HG03159 (cell line): ENCODE measurements around the gene TGFBI.
A peak's percentile ranks its signal among the peaks of the same experiment; 100 is the strongest.

Source experiments
- ATAC-seq: cut with Tn5 transposase; IDR thresholded peaks from one replicate; pipeline ENCODE4 v1.9.1; 2021; ENCODE audit warnings: mild to moderate bottlenecking, moderate library complexity; ENCODE audit not compliant: unreplicated experiment

The TGFBI gene

DNA sequence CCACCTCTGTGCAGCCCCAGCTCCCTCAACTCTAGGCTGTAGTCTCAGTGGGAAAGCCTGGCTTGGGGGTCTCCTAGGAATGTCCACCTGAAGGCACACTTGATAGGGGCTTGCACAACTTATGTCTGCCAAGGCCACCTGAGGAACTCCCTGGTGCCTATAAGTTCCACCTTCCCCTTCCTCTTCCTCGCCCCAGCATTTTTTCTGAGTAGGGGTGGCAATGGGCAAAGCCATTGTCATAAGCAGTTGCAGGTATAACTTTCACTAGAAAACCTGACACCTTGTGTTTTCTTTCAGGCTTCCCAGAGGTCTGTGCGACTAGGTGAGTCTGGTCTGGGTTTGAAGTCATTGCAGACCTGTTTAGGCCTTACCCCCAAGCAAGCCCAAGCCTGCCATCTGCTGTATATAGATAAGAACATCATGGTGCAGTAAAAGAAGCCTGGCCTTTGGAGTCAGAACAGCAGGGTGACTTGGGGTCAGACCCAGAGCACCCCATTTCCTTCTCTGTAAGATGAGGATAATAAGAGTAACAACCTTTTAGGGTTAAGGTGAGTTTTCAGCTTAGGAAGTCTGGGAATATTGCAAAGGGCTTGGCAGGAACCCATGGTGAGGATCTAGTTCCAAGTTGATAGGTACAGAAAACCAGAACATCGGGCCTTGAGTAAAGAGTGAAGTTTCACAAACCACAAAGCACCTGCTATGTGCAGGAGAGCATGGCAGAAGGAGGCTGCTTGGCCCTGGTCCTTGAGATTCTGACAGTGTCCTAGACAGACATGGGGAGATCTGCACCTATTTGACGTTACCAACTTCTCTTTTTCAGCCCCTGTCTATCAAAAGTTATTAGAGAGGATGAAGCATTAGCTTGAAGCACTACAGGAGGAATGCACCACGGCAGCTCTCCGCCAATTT, 33.8 kb downstream of the TGFBI start:
- ATAC-seq, result peak; percentile 84

DNA sequence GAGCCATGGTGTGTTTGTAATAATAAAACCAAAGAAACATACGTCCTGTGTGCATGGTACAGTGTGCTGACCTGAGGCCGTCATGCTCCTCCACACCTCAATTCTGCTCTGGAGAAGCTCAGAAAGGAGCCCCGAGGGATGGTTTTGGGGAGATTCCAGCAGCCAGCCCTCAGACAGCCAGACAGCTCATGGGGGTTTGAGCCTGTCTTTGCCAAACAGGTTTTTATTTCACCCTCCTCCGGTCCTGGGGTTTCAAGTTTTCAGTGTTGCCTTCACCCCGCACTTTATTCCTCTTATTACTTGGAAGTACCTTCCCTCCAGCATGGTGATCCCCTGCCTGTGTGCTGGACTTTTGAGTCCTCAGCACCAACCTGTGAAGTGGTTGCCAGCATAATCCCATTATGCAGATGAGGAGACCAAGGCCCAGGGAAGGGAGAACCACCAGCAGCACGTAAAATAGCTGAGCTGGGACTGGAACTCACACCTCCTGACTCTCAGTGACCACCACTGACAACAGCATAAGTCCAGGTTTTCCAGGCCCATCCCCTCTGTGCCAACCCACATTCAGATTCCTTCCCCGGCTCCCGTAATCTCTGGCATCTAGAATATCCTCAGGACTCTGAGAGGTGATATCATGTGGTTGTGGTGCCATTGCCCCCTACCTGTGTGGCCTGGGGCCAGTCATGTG, 35.1 kb downstream of the TGFBI start:
- no peak for ATAC-seq

DNA sequence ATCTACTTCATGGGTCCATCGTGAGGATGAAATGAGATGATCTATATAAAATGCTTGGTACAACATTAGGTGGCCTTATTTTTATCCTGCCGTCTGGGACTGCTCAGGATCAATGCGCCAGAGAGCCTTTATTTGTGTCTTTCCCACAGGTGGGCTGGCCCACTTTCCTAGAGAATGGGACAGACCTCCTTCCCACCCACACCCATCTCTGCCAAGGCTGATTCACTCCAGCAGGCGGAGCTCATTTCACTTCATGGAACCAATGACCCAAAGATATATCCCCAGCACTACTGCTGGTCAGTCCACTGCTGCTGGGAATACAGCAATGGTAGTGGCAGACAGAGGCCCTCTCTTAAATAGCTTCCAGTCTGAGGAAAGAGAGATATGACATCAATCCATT, 35.7 kb downstream of the TGFBI start:
- no peak for ATAC-seq

- no peak for ATAC-seq
These were observed 36.8 kb downstream of the TGFBI start for GRCh38 chr5:136065588-136065987.

DNA sequence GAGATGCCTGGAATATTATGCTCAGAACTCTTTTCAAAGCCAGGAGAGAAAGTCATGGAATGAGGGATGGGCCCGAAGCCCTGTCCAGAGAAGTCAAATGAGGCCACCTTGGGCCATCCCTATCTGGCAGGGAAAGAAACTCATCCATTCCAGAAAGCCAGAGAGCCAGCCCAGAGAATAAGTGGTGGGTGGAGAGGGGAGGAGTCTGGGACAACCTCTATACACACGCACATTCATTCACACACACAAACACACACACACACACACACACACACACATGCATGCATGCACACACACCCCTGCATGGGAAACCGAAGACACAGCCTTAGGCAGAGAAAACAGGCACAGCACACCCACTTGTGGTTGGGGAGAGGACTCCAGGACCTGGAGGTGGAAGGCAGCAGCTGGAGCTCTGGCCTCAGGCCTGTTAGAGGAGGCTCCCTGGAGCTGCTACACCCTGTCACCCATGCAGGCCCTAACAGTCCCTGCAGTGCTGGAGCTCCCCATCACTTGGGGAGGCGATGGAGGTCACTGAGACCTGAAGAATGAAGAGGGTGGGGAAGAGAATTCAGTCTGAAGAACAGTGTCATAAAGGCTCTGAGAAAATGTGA, 38.0 kb downstream of the TGFBI start:
- no peak for ATAC-seq

- ATAC-seq, result no peak
These were observed 38.6 kb downstream of the TGFBI start for GRCh38 chr5:136067422-136067821.

DNA sequence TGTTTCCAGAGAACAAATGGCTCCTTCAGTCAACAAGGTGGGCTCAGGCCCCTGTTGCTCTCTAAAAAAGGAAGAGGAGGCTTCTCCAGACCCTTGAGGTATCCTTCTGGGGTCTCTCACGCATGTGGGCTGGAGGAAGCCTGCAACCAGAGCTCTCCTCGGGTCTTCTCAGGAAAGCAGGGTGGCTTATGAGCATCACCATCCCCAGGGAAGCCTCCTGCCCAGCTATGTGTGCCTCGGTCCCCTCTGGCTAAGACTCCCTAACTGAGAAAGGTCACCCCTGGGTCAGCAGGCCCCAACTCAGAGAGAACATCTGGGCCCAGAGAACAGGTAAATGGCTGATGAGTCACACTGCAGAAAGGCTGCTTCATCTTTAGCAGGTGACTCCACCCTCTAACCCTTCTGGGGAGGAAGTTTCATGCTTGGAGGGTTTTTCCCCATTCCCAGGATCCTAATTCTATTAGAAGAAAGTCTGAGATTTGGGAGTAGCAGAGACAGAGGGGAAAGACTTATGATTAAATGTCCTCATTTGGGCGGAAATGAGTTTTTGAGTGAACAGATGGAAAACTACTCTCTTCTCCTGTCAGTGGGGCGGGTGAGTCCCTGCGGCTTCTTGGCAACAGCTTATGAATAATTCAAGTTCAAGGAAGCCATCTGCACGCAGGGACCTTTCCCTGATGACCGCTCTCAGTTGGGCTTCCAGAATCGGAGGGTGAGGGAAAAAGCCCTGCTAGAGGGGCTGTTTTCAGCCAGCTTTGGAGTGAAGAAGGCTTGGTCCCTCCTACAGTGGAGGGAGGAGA, 41.9 kb downstream of the TGFBI start:
- no peak for ATAC-seq

GRCh38 chr5:136073714-136074529, 45.1 kb downstream of the TGFBI start:
- peak; percentile 75 for ATAC-seq

DNA sequence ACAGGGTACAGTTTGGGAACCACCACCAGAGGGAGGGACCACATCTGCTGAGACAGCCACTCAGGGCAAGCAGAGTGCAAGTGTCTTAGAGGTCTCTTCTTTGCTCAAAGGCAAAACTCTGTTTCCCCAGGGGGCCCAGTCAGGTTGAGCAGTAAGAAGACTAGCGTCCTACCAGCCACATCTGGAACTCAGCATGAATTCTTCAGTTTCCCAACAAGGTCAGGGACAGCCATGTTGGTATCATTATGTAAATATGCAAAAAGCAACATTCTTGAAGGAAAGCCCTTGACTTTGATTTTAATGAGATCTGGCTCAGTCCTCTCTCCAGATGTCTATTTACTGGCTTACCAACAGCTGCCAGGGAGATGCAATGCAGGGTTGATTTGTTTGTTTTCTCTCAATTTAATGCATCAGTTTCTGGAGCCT, 46.7 kb downstream of the TGFBI start:
- ATAC-seq, result no peak

DNA sequence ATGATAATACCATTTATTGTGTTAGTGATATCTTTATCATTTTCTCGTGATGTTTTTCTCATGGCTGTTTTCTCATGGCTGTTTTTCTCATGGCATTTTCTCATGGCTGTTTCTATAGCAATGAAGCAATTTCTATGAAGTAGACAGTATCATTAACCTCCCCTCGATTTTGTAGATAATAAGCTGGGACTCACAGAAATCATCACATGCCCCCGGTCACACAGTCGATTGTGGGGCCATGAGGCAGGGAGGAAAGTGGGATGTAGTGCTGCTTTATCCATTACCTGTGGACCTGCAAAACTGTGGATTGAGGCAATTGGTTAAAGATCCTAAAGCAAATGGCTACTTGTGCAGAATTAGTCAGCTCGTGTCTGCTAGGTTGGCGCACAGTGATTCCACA, 47.3 kb downstream of the TGFBI start:
- ATAC-seq, result no peak

DNA sequence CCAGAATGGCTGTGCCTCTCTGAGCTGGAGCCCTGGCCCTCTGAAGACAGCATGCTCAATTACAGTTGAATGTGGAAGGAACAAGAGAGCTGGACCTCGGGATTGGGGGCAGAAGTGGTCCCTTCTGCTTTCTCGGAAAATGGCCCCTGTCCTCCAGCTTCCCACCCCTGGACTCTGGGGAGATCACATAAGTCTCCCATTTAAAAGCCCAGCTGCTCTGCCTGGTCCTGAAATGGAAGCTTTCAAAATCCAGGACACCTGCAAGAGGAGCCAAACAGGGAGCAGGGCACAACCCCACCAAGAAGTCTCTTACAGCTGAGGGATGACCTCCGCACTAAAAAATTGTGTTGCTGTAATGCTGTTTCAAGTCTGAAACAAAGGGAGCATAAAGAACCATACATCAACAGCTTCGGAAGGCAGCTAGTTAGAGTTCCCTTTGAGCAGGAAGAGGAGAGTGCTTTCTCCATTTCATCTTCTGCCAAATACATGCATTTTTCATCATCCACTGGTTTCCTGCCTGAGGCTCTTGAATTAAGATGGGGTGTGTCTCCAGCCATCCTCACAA, 48.2 kb downstream of the TGFBI start:
- no peak for ATAC-seq

GRCh38 chr5:136079195-136079985, 50.6 kb downstream of the TGFBI start:
- no peak for ATAC-seq

DNA sequence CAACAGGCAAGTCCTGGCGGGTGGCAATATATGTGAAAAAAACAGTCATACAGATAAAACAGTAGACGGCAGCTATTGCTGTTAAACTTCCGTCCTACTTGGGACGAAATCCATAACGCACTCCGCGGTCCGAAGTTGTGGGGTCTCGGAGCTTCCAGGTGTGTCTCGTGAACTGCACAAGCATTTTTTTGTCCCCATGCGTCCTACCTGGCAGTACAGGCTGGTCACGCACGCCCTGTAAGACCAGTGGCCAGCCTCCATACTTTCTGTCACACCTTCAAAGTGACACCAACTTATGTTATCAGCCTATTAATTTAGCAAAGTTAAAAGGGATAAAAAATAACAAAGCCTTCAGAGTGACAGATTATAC, 51.3 kb downstream of the TGFBI start:
- peak; percentile 18 for ATAC-seq

DNA sequence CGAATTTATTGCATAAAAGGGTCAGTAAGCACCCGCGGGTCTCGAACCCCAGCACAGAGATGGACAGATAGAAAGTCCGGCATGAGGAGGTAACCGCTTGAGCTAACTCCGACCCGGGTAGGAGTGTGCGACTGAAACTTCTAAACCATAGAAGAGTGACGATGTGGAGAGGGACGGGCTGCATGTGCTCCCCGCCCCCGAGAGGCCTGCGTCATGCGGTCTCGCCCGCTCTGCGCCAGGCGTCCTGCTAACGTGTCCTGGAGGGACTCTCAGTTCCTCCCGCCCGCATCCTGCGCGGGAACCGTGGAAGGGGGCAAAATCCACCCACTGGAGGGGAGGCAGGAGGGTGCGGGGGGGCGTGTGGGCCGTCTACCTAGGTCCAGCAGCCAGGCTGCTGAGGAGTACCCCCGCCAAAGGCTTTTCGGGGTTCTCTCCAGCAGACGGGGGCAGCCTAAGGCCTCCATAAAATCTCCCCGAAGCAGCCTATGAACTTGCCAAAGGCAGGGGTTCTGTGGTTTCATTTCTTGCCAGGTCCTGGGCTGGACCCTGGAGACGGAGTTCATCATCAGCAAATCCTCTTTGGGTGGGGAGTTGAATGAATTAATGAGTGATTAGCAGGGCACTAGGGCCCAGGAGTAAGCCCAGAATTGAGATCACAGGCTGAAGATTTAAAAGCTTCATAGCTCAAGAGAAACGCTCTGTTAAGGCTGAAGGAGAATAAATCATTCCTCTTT, 51.9 kb downstream of the TGFBI start:
- ATAC-seq, result peak; percentile 95

DNA sequence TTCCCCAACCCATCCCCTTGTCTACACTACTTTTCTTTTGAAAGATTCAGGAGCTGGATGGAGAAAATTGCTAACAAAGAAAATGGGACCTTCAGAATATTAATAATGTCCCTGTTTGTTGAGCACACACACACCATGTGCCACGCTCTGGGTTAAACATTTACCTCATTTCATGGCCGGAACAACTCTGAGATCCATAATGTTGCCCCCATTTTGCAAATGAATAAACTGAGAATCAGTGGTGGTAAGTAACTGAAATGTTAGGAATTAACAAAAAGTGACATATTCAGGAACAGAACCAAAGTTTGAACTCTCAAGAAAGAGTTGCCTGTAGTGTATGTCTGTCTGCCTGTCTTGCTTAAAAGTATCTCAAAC, 52.4 kb downstream of the TGFBI start:
- ATAC-seq, result no peak

DNA sequence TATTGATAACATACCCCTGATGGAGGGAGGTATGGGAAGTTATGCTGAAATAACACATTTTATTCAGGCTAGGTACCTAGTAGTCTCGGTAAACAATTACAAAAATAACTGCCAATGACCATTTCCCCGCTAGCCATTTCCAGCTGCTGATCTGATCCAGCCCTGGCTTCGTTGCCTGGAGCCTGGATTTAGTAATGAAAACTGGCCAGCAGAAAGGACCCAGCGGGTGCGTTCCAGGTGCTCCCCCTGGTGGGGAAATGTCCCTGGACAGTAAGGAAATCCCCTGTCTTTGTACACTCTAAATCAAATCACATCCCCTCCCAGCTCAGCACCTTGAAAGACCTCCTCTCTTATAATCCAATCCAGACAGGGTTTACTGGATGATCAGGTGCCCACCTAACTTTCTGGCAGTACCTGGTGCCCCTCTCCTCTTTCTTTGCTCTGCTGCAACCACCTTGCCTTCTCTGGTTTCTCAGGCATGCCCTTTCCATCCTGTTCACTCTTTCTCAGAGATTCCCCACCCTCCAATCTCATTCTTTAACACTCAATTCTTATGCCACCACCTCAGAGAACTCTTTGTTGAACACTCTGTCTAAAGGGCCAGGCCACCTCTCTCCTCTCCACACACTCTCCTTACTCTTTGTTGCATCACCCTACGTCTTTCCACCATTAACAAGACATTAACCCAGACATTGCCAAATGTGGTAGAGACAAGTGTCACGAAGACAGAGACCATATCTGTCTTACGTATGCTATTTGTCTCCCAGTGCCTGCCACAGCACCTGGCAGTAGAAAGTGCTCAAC, 53.8 kb downstream of the TGFBI start:
- peak; percentile 38 for ATAC-seq

DNA sequence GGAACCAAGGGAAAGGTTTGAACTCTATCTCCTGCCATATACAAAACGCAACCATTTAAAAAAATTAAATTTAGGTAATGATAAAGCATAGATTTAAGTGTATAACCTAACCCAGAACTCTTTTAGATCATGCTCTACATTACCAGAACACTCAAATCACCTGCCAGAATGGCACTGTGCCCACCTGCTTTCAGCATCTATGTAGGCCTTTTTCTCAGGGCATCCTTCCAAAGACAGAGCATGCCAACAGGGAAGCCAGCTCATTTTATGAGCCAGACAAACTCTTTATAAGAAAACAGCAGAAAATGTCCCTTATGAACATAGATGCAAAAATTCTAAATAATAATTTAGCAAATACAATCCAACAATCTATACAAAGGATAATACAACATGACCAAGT, 55.9 kb downstream of the TGFBI start:
- no peak for ATAC-seq
